Measurements from ENCODE around the gene RAET1G.
"Not testable (repeated sequence)": the region's sequence is repeated elsewhere in the genome, so short reads cannot be mapped to it uniquely, and the experiment has no call there.

The RAET1G gene

DNA sequence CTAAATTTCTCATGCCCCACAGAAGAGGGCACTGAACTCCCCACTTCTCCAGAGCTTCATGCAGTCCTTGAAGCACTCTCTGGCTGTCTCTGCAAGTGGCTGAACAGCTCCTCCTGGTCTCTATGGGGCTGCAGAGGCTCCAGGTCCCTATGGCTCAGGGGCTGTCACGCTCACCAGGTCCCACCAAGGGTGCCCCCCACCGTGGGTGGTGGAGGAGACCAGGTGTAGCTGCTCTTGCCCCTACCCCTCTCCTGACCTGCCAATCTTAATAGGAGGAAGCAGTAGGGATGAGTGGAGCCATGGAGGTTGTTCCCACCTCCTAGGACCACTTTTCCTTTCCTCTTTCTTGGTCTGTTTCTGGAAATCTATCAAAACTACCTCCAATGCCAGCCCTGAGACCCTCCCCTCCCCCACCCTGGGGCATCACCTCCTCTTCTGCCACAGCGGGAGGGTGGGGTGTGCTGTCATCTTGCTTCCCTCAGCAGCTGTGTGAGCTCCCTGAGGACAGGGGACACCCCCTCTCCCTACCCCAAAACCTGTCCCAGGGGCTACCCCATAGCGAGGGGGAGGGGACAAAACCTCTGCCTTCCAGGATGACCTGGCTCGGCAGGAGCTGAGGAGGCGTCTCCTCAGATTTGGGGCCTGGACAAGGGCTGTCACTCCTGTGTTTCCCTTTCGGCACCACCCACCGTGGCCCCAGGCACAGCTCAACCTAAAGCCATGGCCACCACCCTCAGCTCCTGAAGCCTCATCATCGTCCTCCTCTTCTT lies 13.0 kb downstream of the RAET1G start:
- Histone ChIP-seq H3K27me3 (ENCODE audit: control insufficient read depth, insufficient read depth, low read length) (peaks cover 12% of the 10 kb centered on the region; the same call in 1 of the 2 replicates), H3K36me3 (ENCODE audit: control insufficient read depth, insufficient read depth, low read length) (no peaks in the 10 kb centered on the region), H3K4me1 (ENCODE audit: control insufficient read depth, insufficient read depth, low read length) (no peaks in the 10 kb centered on the region), H3K9ac (ENCODE audit: low read length) (no peak overlapping the region), H3K27ac (ENCODE audit: low read depth, low read length) (no peak overlapping the region), H3K4me3 (ENCODE audit: low read depth, low read length) (no peak overlapping the region), H3K9me3 (ENCODE audit: control insufficient read depth, insufficient read depth, low read depth, low read length) (peaks cover 28% of the 10 kb centered on the region)

- peaks cover 28% of the 10 kb centered on the region for H3K9me3 ChIP-seq (ENCODE audit: control insufficient read depth, insufficient read depth, low read depth, low read length)
- H3K36me3 ChIP-seq (ENCODE audit: control insufficient read depth, insufficient read depth, low read length); H3K4me1 ChIP-seq (ENCODE audit: control insufficient read depth, insufficient read depth, low read length); H3K27ac ChIP-seq (ENCODE audit: low read depth, low read length); H3K9ac ChIP-seq (ENCODE audit: low read length); H3K27me3 ChIP-seq (ENCODE audit: control insufficient read depth, insufficient read depth, low read length); H3K4me3 ChIP-seq (ENCODE audit: low read depth, low read length): not testable (repeated sequence)
Measured at GRCh38 chr6:149908480-149908879, 14.4 kb downstream of the RAET1G start.

- Histone ChIP-seq H3K9ac (ENCODE audit: low read length) (no peak overlapping the region), H3K27me3 (ENCODE audit: control insufficient read depth, insufficient read depth, low read length) (no peaks in the 10 kb centered on the region; the same call in 1 of the 2 replicates), H3K27ac (ENCODE audit: low read depth, low read length) (no peak overlapping the region), H3K9me3 (ENCODE audit: control insufficient read depth, insufficient read depth, low read depth, low read length) (peaks cover 28% of the 10 kb centered on the region), H3K4me3 (ENCODE audit: low read depth, low read length) (no peak overlapping the region), H3K4me1 (ENCODE audit: control insufficient read depth, insufficient read depth, low read length) (no peaks in the 10 kb centered on the region), H3K36me3 (ENCODE audit: control insufficient read depth, insufficient read depth, low read length) (no peaks in the 10 kb centered on the region)
Measured at GRCh38 chr6:149907317-149907716, 15.6 kb downstream of the RAET1G start.

GRCh38 chr6:149906405-149906804 lies 16.5 kb downstream of the RAET1G start:
- Histone ChIP-seq H3K36me3 (ENCODE audit: control insufficient read depth, insufficient read depth, low read length) (no peaks in the 10 kb centered on the region), H3K9me3 (ENCODE audit: control insufficient read depth, insufficient read depth, low read depth, low read length) (peaks cover 28% of the 10 kb centered on the region), H3K9ac (ENCODE audit: low read length) (no peak overlapping the region), H3K4me1 (ENCODE audit: control insufficient read depth, insufficient read depth, low read length) (no peaks in the 10 kb centered on the region), H3K4me3 (ENCODE audit: low read depth, low read length) (no peak overlapping the region), H3K27me3 (ENCODE audit: control insufficient read depth, insufficient read depth, low read length) (no peaks in the 10 kb centered on the region; the same call in 1 of the 2 replicates), H3K27ac (ENCODE audit: low read depth, low read length) (no peak overlapping the region)

GRCh38 chr6:149905911-149906371 lies 17.0 kb downstream of the RAET1G start:
- Histone ChIP-seq H3K27me3 (ENCODE audit: control insufficient read depth, insufficient read depth, low read length) (no peaks in the 10 kb centered on the region), H3K9me3 (ENCODE audit: control insufficient read depth, insufficient read depth, low read depth, low read length) (peaks cover 28% of the 10 kb centered on the region), H3K4me3 (ENCODE audit: low read depth, low read length) (no peak overlapping the region), H3K36me3 (ENCODE audit: control insufficient read depth, insufficient read depth, low read length) (no peaks in the 10 kb centered on the region), H3K4me1 (ENCODE audit: control insufficient read depth, insufficient read depth, low read length) (no peaks in the 10 kb centered on the region), H3K9ac (ENCODE audit: low read length) (no peak overlapping the region), H3K27ac (ENCODE audit: low read depth, low read length) (no peak overlapping the region)

GRCh38 chr6:149905371-149905910 lies 17.5 kb downstream of the RAET1G start:
- Histone ChIP-seq H3K27me3 (ENCODE audit: control insufficient read depth, insufficient read depth, low read length) (no peaks in the 10 kb centered on the region), H3K9ac (ENCODE audit: low read length) (no peak overlapping the region), H3K36me3 (ENCODE audit: control insufficient read depth, insufficient read depth, low read length) (no peaks in the 10 kb centered on the region), H3K4me1 (ENCODE audit: control insufficient read depth, insufficient read depth, low read length) (no peaks in the 10 kb centered on the region), H3K27ac (ENCODE audit: low read depth, low read length) (no peak overlapping the region), H3K9me3 (ENCODE audit: control insufficient read depth, insufficient read depth, low read depth, low read length) (peaks cover 28% of the 10 kb centered on the region), H3K4me3 (ENCODE audit: low read depth, low read length) (no peak overlapping the region)

- H3K4me3 ChIP-seq (ENCODE audit: low read depth, low read length): no peak overlapping the region
- no peaks in the 10 kb centered on the region for H3K4me1 ChIP-seq (ENCODE audit: control insufficient read depth, insufficient read depth, low read length)
- H3K9me3 ChIP-seq (ENCODE audit: control insufficient read depth, insufficient read depth, low read depth, low read length): peaks cover 23% of the 10 kb centered on the region
- peaks cover 3% of the 10 kb centered on the region; the same call in 1 of the 2 replicates for H3K27me3 ChIP-seq (ENCODE audit: control insufficient read depth, insufficient read depth, low read length)
- no peak overlapping the region for H3K27ac ChIP-seq (ENCODE audit: low read depth, low read length)
- H3K9ac ChIP-seq (ENCODE audit: low read length): no peak overlapping the region
- H3K36me3 ChIP-seq (ENCODE audit: control insufficient read depth, insufficient read depth, low read length): no peaks in the 10 kb centered on the region
Measured at GRCh38 chr6:149904661-149905370, 18.1 kb downstream of the RAET1G start.

DNA sequence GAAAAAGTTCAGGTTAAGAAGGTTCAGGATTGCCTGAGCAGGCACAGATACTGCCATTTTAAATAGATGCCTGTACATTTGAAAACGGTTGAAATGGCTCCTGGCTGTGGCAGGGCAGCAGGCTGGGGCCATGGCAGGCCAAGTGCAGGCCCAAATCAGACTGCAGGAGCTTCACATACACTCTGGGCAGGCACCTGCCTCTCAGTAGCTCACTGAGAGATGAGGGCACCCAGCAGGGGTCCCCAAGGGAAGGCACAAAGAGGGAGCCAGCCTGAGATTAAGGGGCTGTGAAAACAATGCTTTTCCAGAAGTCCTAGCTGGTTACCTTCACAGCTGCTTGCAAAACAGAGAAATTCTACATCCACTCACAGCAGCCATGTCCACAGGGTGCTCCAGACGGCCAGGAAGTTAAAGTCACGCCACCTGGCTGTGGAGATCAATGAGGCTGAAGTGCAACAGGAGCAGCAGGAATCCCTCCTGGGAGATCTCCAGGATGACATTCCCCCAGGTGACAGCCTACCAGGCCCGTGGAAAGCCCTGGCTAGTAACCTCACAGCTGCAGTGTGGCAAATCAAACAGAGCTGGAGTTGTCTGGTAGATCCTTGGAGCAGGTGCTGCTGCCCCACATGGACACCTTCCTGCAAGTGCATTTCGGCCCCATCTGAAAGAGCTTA lies 18.8 kb downstream of the RAET1G start:
- no peaks in the 10 kb centered on the region for H3K4me1 ChIP-seq (ENCODE audit: control insufficient read depth, insufficient read depth, low read length)
- H3K4me3 ChIP-seq (ENCODE audit: low read depth, low read length): no peak overlapping the region
- H3K27ac ChIP-seq (ENCODE audit: low read depth, low read length): no peak overlapping the region
- peaks cover 15% of the 10 kb centered on the region for H3K9me3 ChIP-seq (ENCODE audit: control insufficient read depth, insufficient read depth, low read depth, low read length)
- H3K36me3 ChIP-seq (ENCODE audit: control insufficient read depth, insufficient read depth, low read length): no peaks in the 10 kb centered on the region
- H3K27me3 ChIP-seq (ENCODE audit: control insufficient read depth, insufficient read depth, low read length): peaks cover 6% of the 10 kb centered on the region; the same call in 1 of the 2 replicates
- no peak overlapping the region for H3K9ac ChIP-seq (ENCODE audit: low read length)

- H3K9me3 ChIP-seq (ENCODE audit: control insufficient read depth, insufficient read depth, low read depth, low read length): peaks cover 4% of the 10 kb centered on the region; the same call in 1 of the 2 replicates
- H3K4me1 ChIP-seq (ENCODE audit: control insufficient read depth, insufficient read depth, low read length): no peaks in the 10 kb centered on the region
- H3K27ac ChIP-seq (ENCODE audit: low read depth, low read length): no peak overlapping the region
- no peak overlapping the region for H3K9ac ChIP-seq (ENCODE audit: low read length)
- H3K27me3 ChIP-seq (ENCODE audit: control insufficient read depth, insufficient read depth, low read length): peaks cover 13% of the 10 kb centered on the region
- H3K36me3 ChIP-seq (ENCODE audit: control insufficient read depth, insufficient read depth, low read length): no peaks in the 10 kb centered on the region
- H3K4me3 ChIP-seq (ENCODE audit: low read depth, low read length): no peak overlapping the region
Measured at GRCh38 chr6:149901444-149902140, 21.3 kb downstream of the RAET1G start.

DNA sequence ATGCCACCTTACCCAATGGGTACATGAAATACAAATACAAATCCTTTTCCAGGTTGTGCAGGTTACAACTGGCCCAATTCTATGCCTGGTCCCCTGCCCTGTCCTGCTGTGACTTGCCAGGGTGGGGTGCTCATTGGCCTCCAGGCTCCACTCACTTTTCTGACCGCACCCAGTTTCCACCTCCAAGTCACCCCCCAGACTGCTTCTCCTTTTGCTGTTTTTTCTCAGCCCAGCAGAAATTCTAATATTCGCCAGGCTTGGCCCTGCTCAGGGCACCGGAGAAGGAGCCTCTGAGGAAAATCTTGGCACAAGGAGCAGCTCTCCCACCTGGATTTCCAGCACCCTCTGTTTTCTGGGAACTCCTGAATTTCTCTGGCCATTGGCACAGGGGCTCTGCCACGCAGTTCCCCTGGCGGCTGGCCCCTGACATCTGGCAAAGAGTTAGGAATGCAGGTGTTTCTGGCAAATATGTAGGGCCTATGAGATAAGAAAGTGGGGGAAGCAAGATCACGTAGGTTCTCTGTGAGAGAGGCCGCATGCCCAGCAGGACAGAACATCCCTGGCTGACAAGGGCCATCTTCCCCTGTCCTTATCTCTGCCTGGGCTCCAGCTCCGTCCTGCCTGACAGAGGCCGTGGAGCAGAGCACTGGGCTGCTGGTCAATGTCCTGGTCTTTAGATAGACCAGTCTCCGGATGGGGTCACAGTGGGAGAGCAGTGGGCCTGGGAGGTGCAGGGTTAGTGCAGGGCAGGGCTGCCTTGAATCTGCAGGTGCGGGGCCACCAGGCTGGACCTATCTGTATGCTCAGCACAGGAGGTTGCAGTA lies 22.1 kb downstream of the RAET1G start:
- Histone ChIP-seq H3K27me3 (ENCODE audit: control insufficient read depth, insufficient read depth, low read length) (peaks cover 13% of the 10 kb centered on the region), H3K4me1 (ENCODE audit: control insufficient read depth, insufficient read depth, low read length) (no peaks in the 10 kb centered on the region; the same call in 1 of the 2 replicates)

More for the DNA sequence above, 22.1 kb downstream of the RAET1G start:
- Histone ChIP-seq H3K9ac (ENCODE audit: low read length) (no peak overlapping the region), H3K36me3 (ENCODE audit: control insufficient read depth, insufficient read depth, low read length) (no peaks in the 10 kb centered on the region), H3K9me3 (ENCODE audit: control insufficient read depth, insufficient read depth, low read depth, low read length) (no peaks in the 10 kb centered on the region), H3K4me3 (ENCODE audit: low read depth, low read length) (no peak overlapping the region), H3K27ac (ENCODE audit: low read depth, low read length) (no peak overlapping the region)

All from HUES6 (cell line).